ENCODE results near the gene BCO2.
A peak's percentile ranks its signal among the peaks of the same experiment; 100 is the strongest.

BCO2 gene

GRCh38 chr11:112253605-112254242 lies 78.4 kb downstream of the BCO2 start:
- no peak for DNase-seq

- peak; percentile 44 for DNase-seq
Observed at GRCh38 chr11:112255067-112255720, 79.9 kb downstream of the BCO2 start.

GRCh38 chr11:112260490-112260889 lies 85.2 kb downstream of the BCO2 start, which contains the start of gene PLET1:
Gene PLET1 (minus strand): TSS chr11:112260860. CDS start chr11:112260589, 271 bp downstream.
- no peak for DNase-seq

GRCh38 chr11:112265659-112266409 lies 90.5 kb downstream of the BCO2 start:
- no peak for DNase-seq

- DNase-seq = no peak
Observed at GRCh38 chr11:112266410-112266778, 91.1 kb downstream of the BCO2 start.

- DNase-seq = no peak
Observed at GRCh38 chr11:112267188-112267591, 91.9 kb downstream of the BCO2 start.

- DNase-seq = no peak
Observed at GRCh38 chr11:112268406-112268805, 93.1 kb downstream of the BCO2 start.
